ENCODE results near the gene COL27A1. TPM values are rescaled to one million over a fixed set of nuclear protein-coding genes. Genes with fewer than 3 reads are reported as not detected.
A peak's percentile ranks its signal among the peaks of the same experiment; 100 is the strongest.

Gene COL27A1
- total and polyA plus RNA-seq, 5 donors from 2014 or later, result 0.30 TPM; not detected in 4

- Histone ChIP-seq H3K27me3 (ENCODE audit: control insufficient read depth, insufficient read depth, low read length) (peaks cover 8% of the 10 kb centered on the region), H3K27ac (ENCODE audit: insufficient read depth, low read length, poor library complexity, severe bottlenecking) (no peak overlapping the region), H3K4me1 (ENCODE audit: control insufficient read depth, insufficient read depth, low read length, poor library complexity, severe bottlenecking) (peaks cover 6% of the 10 kb centered on the region), H3K4me3 (ENCODE audit: low read depth, low read length) (no peak overlapping the region), H3K9me3 (ENCODE audit: control insufficient read depth in 2 of 2, low read length in 2 of 2) (no peaks in the 10 kb centered on the region), H3K36me3 (ENCODE audit: control insufficient read depth, insufficient read depth, low read length) (no peaks in the 10 kb centered on the region)
- Mint-ChIP-seq H3K4me3 (no peak overlapping the region), H3K27ac (no peak overlapping the region), H3K36me3 (no peaks in the 10 kb centered on the region), H3K27me3 (peaks cover 32% of the 10 kb centered on the region), H3K4me1 (peaks cover 0 to under 1% (median 0%) of the 10 kb centered on the region in 4 donors), H3K9me3 (peaks cover 0 to 2% (median 0%) of the 10 kb centered on the region in 7 donors)
- DNase-seq, result no peak
- no peak for ATAC-seq (ENCODE audit: low read depth in 2 of 2)
These were observed 6.2 kb upstream of the COL27A1 start for GRCh38 chr9:114149181-114149580.

DNA sequence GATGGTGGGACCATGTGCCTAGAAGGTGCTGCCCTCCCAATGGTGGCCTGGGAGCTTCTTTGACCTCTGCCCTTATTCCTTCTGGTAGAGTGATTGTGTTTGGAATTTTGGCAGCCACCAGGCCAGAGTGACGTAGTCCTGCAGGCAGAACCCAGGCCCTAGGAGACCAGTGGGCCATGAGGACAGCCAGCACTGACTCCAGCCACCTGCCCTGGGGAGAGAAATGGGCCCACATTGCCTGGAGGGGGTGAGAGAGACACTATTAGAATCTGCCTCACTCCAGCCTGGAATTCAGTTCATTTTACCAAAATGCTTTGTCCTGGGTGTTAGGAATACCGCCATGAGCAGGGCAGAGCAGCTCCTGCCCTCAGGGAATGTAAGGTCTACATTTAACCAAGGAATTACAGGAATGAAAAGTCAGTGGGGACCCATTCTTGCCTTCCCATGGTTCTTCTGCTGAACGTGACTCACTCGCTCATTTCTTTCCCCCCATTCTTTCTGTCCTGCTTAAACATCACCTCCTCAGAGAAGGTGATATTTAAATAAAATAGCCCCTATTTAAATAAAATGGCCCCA, 5.5 kb upstream of the COL27A1 start:
- no peaks in the 10 kb centered on the region for H3K9me3 ChIP-seq (ENCODE audit: control insufficient read depth in 2 of 2, low read length in 2 of 2)
- ATAC-seq (ENCODE audit: low read depth in 2 of 2) (no peak), DNase-seq (no peak)
- Mint-ChIP-seq H3K4me3 (no peak overlapping the region), H3K27me3 (peaks cover 38% of the 10 kb centered on the region), H3K27ac (no peak overlapping the region), H3K9me3 (peaks cover 0 to 2% (median 0%) of the 10 kb centered on the region in 7 donors), H3K4me1 (peaks cover 0 to 7% (median 3%) of the 10 kb centered on the region in 4 donors), H3K36me3 (no peaks in the 10 kb centered on the region)
- H3K27ac ChIP-seq (ENCODE audit: insufficient read depth, low read length, poor library complexity, severe bottlenecking), result no peak overlapping the region
- H3K36me3 ChIP-seq (ENCODE audit: control insufficient read depth, insufficient read depth, low read length), result no peaks in the 10 kb centered on the region
- H3K27me3 ChIP-seq (ENCODE audit: control insufficient read depth, insufficient read depth, low read length), result peaks cover 8% of the 10 kb centered on the region
- H3K4me3 ChIP-seq (ENCODE audit: low read depth, low read length), result no peak overlapping the region
- peaks cover 6% of the 10 kb centered on the region for H3K4me1 ChIP-seq (ENCODE audit: control insufficient read depth, insufficient read depth, low read length, poor library complexity, severe bottlenecking)

- Mint-ChIP-seq H3K27me3 (peaks cover 36% of the 10 kb centered on the region), H3K36me3 (no peaks in the 10 kb centered on the region), H3K27ac (no peak overlapping the region), H3K9me3 (peaks cover 0 to 2% (median 0%) of the 10 kb centered on the region in 7 donors), H3K4me1 (peaks cover 0 to 11% (median 3%) of the 10 kb centered on the region in 4 donors), H3K4me3 (no peak overlapping the region)
- Histone ChIP-seq H3K27ac (ENCODE audit: insufficient read depth, low read length, poor library complexity, severe bottlenecking) (no peak overlapping the region), H3K9me3 (ENCODE audit: control insufficient read depth in 2 of 2, low read length in 2 of 2) (no peaks in the 10 kb centered on the region), H3K36me3 (ENCODE audit: control insufficient read depth, insufficient read depth, low read length) (no peaks in the 10 kb centered on the region), H3K4me3 (ENCODE audit: low read depth, low read length) (no peak overlapping the region), H3K27me3 (ENCODE audit: control insufficient read depth, insufficient read depth, low read length) (peaks cover 8% of the 10 kb centered on the region), H3K4me1 (ENCODE audit: control insufficient read depth, insufficient read depth, low read length, poor library complexity, severe bottlenecking) (peaks cover 13% of the 10 kb centered on the region)
- DNase-seq, result no peak
- ATAC-seq (ENCODE audit: low read depth in 2 of 2), result no peak
These were observed 4.7 kb upstream of the COL27A1 start for GRCh38 chr9:114150608-114151007.

DNA sequence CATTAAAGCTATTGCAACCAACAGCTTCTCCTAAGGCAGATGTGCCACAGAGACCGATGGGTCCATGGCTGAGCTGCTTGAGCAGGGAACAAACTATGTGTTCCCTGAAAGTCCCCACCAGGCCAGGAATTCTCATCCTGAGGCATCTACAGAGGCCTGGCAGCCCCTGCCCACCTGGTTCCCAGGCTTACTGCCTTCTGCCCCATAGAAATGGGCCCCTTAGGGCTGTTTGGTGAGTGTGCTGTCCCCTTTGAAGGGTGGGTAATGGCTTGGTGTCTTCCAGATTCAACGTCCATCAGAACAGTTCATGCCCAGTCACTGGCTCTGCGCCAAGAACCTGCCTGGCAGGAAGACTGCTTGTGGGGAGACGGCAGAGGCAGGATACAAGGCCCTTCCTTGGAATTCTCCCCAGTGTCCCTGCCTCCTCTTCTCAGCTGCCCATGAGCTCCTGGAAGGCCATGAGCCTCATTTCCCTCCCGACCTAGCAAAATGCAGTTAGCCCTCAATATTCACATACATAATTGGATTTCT, 3.8 kb upstream of the COL27A1 start:
- H3K27ac ChIP-seq (ENCODE audit: insufficient read depth, low read length, poor library complexity, severe bottlenecking), result no peak overlapping the region
- Mint-ChIP-seq H3K9me3 (peaks cover 0 to 4% (median 0%) of the 10 kb centered on the region in 7 donors), H3K4me1 (peaks cover 0 to 15% (median 4%) of the 10 kb centered on the region in 4 donors), H3K27ac (no peak overlapping the region), H3K4me3 (no peak overlapping the region), H3K27me3 (peaks cover 36% of the 10 kb centered on the region), H3K36me3 (no peaks in the 10 kb centered on the region)
- DNase-seq, result no peak
- no peaks in the 10 kb centered on the region for H3K9me3 ChIP-seq (ENCODE audit: control insufficient read depth in 2 of 2, low read length in 2 of 2)
- peaks cover 8% of the 10 kb centered on the region for H3K27me3 ChIP-seq (ENCODE audit: control insufficient read depth, insufficient read depth, low read length)
- ATAC-seq (ENCODE audit: low read depth in 2 of 2), result no peak
- H3K4me3 ChIP-seq (ENCODE audit: low read depth, low read length), result no peak overlapping the region
- peaks cover 17% of the 10 kb centered on the region for H3K4me1 ChIP-seq (ENCODE audit: control insufficient read depth, insufficient read depth, low read length, poor library complexity, severe bottlenecking)
- no peaks in the 10 kb centered on the region for H3K36me3 ChIP-seq (ENCODE audit: control insufficient read depth, insufficient read depth, low read length)

GRCh38 chr9:114153761-114154599, 1.4 kb upstream of the COL27A1 start:
- Mint-ChIP-seq H3K27ac (no peak overlapping the region), H3K4me3 (peak overlapping the region; percentile 61 to 67 (median 66)), H3K36me3 (no peaks in the 10 kb centered on the region), H3K27me3 (peaks cover 44% of the 10 kb centered on the region), H3K9me3 (peaks cover 0 to 2% (median 0%) of the 10 kb centered on the region in 7 donors), H3K4me1 (peaks cover 0 to 20% (median 9%) of the 10 kb centered on the region in 4 donors)
- H3K9me3 ChIP-seq (ENCODE audit: control insufficient read depth in 2 of 2, low read length in 2 of 2), result no peaks in the 10 kb centered on the region
- no peaks in the 10 kb centered on the region for H3K36me3 ChIP-seq (ENCODE audit: control insufficient read depth, insufficient read depth, low read length)
- peaks cover 17% of the 10 kb centered on the region for H3K4me1 ChIP-seq (ENCODE audit: control insufficient read depth, insufficient read depth, low read length, poor library complexity, severe bottlenecking)
- H3K27me3 ChIP-seq (ENCODE audit: control insufficient read depth, insufficient read depth, low read length), result peaks cover 8% of the 10 kb centered on the region
- no peak for DNase-seq
- ATAC-seq (ENCODE audit: low read depth in 2 of 2), result no peak
- H3K4me3 ChIP-seq (ENCODE audit: low read depth, low read length), result no peak overlapping the region
- no peak overlapping the region for H3K27ac ChIP-seq (ENCODE audit: insufficient read depth, low read length, poor library complexity, severe bottlenecking)

- H3K27me3 Mint-ChIP-seq, result peaks cover 44% of the 10 kb centered on the region
- no peak for ATAC-seq (ENCODE audit: low read depth in 2 of 2)
- H3K27ac Mint-ChIP-seq, result no peak overlapping the region
- peak overlapping the region; percentile 61 to 67 (median 66) for H3K4me3 Mint-ChIP-seq
- Histone ChIP-seq H3K9me3 (ENCODE audit: control insufficient read depth in 2 of 2, low read length in 2 of 2) (no peaks in the 10 kb centered on the region), H3K27ac (ENCODE audit: insufficient read depth, low read length, poor library complexity, severe bottlenecking) (no peak overlapping the region), H3K27me3 (ENCODE audit: control insufficient read depth, insufficient read depth, low read length) (peaks cover 8% of the 10 kb centered on the region), H3K4me3 (ENCODE audit: low read depth, low read length) (no peak overlapping the region), H3K4me1 (ENCODE audit: control insufficient read depth, insufficient read depth, low read length, poor library complexity, severe bottlenecking) (peaks cover 17% of the 10 kb centered on the region), H3K36me3 (ENCODE audit: control insufficient read depth, insufficient read depth, low read length) (no peaks in the 10 kb centered on the region)
- H3K9me3 Mint-ChIP-seq, result peaks cover 0 to 2% (median 0%) of the 10 kb centered on the region in 7 donors
- no peaks in the 10 kb centered on the region for H3K36me3 Mint-ChIP-seq
- DNase-seq, result no peak
- H3K4me1 Mint-ChIP-seq, result peaks cover 0 to 20% (median 9%) of the 10 kb centered on the region in 4 donors
These were observed 686 bp upstream of the COL27A1 start for GRCh38 chr9:114154600-114155102.

DNA sequence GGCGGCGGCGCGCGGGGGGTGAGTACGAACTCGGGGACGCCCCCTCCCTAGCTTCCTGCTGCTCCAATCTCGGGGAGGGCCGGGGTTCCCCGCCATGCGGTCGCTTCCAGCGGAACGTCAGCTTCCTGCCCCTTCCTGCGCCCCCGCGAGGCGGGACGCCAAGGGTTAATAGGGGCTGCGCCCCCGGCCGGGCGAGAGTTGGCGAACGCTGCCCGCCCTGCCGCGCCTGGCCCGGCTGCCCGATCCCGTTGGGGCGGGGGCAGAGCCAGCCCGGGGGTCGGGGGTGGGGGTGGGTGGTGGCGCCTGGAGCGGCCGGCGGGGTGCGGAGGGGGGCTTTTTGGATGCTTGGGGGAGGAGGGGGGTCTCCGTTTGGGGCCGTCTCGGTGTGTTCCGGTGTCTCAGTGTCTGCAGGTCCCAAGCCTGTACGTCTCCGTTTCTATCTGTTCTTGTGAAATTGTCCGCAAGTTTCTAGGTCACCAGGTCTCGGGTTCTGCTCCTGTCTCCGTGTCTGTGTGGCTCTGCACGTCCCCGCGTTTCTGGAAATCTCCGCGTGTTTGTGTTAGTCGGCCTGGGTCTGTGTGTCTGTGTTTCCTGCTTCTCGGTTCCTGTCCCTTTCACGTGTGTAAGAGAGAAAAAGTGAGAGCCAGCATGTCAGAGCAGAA, 789 bp downstream of the COL27A1 start:
- no peaks in the 10 kb centered on the region for H3K36me3 ChIP-seq (ENCODE audit: control insufficient read depth, insufficient read depth, low read length)
- Mint-ChIP-seq H3K4me1 (peaks cover 0 to 20% (median 9%) of the 10 kb centered on the region in 4 donors), H3K9me3 (peaks cover 0 to 4% (median 0%) of the 10 kb centered on the region in 7 donors), H3K27me3 (peaks cover 40% of the 10 kb centered on the region), H3K36me3 (no peaks in the 10 kb centered on the region), H3K27ac (no peak overlapping the region), H3K4me3 (peak overlapping the region; percentile 55 to 93 (median 86))
- H3K4me3 ChIP-seq (ENCODE audit: low read depth, low read length), result no peak overlapping the region
- peaks cover 8% of the 10 kb centered on the region for H3K27me3 ChIP-seq (ENCODE audit: control insufficient read depth, insufficient read depth, low read length)
- peak in 1 of 3 donors; percentile 23 for DNase-seq
- no peak for ATAC-seq (ENCODE audit: low read depth in 2 of 2)
- peaks cover 17% of the 10 kb centered on the region for H3K4me1 ChIP-seq (ENCODE audit: control insufficient read depth, insufficient read depth, low read length, poor library complexity, severe bottlenecking)
- H3K9me3 ChIP-seq (ENCODE audit: control insufficient read depth in 2 of 2, low read length in 2 of 2), result no peaks in the 10 kb centered on the region
- no peak overlapping the region for H3K27ac ChIP-seq (ENCODE audit: insufficient read depth, low read length, poor library complexity, severe bottlenecking)
